ENCODE results near the gene VDAC1.
"Not testable (repeated sequence)": the region's sequence is repeated elsewhere in the genome, so short reads cannot be mapped to it uniquely, and the experiment has no call there.

VDAC1 gene

GRCh38 chr5:133941456-133942196 lies 63.1 kb downstream of the VDAC1 start:
- no peak for DNase-seq (ENCODE audit: low read depth)

GRCh38 chr5:133939668-133940067 lies 65.1 kb downstream of the VDAC1 start:
- no peak for DNase-seq (ENCODE audit: low read depth)

- no peak for DNase-seq (ENCODE audit: low read depth)
Observed at GRCh38 chr5:133938929-133939328, 65.8 kb downstream of the VDAC1 start.

- no peak for DNase-seq (ENCODE audit: low read depth)
Observed at GRCh38 chr5:133938039-133938821, 66.5 kb downstream of the VDAC1 start.

GRCh38 chr5:133937628-133938027 lies 67.1 kb downstream of the VDAC1 start:
- DNase-seq (ENCODE audit: low read depth) = not testable (repeated sequence)

- DNase-seq (ENCODE audit: low read depth) = no peak
Observed at GRCh38 chr5:133936651-133937015, 68.1 kb downstream of the VDAC1 start.

GRCh38 chr5:133935991-133936650 lies 68.7 kb downstream of the VDAC1 start:
- DNase-seq (ENCODE audit: low read depth) = not testable (repeated sequence)

- no peak for DNase-seq (ENCODE audit: low read depth)
Observed at GRCh38 chr5:133935667-133935940, 69.2 kb downstream of the VDAC1 start.

- DNase-seq (ENCODE audit: low read depth) = no peak
Observed at GRCh38 chr5:133934822-133935666, 69.7 kb downstream of the VDAC1 start.

- no peak for DNase-seq (ENCODE audit: low read depth)
Observed at GRCh38 chr5:133934311-133934710, 70.5 kb downstream of the VDAC1 start.

GRCh38 chr5:133933670-133934295 lies 71.0 kb downstream of the VDAC1 start:
- no peak for DNase-seq (ENCODE audit: low read depth)

GRCh38 chr5:133933169-133933509 lies 71.6 kb downstream of the VDAC1 start:
- DNase-seq (ENCODE audit: low read depth) = no peak

- no peak for DNase-seq (ENCODE audit: low read depth)
Observed at GRCh38 chr5:133932441-133933168, 72.2 kb downstream of the VDAC1 start.

- DNase-seq (ENCODE audit: low read depth) = no peak
Observed at GRCh38 chr5:133931546-133931945, 73.2 kb downstream of the VDAC1 start.

- DNase-seq (ENCODE audit: low read depth) = no peak
Observed at GRCh38 chr5:133930813-133931090, 74.0 kb downstream of the VDAC1 start.

- no peak for DNase-seq (ENCODE audit: low read depth)
Observed at GRCh38 chr5:133930061-133930812, 74.5 kb downstream of the VDAC1 start.

GRCh38 chr5:133928587-133929393 lies 76.0 kb downstream of the VDAC1 start:
- no peak for DNase-seq (ENCODE audit: low read depth)

- DNase-seq (ENCODE audit: low read depth) = no peak
Observed at GRCh38 chr5:133927300-133928180, 77.2 kb downstream of the VDAC1 start.

All from fibroblast of the conjunctiva (primary cell).